IMR-90 (cell line): ENCODE measurements around the gene GNG12. TPM values are rescaled to one million over a fixed set of nuclear protein-coding genes. Genes with fewer than 3 reads are reported as not detected.
A peak's percentile ranks its signal among the peaks of the same experiment; 100 is the strongest.

Experiments
- ATAC-seq: fragments of 200-7000 bp; cut with Tn5 transposase; 2 replicates; pipeline ENCODE4 v1.9.1; 2020; ENCODE audit warnings: low read depth, mild to moderate bottlenecking, moderate library complexity
- BruUV-seq: library from RNA; stranded (reverse); fragments of 400-500 nt; replicated peaks from 2 replicates; lab custom pipeline; 2021; lab: Mats Ljungman, UMichigan
- CTCF ChIA-PET: fragments of 300-600 bp; formaldehyde crosslinking; extraction: SDS; loops from one replicate; lab custom pipeline; 2021; ENCODE audit warnings: antibody characterized with exemption; lab: Yijun Ruan, JAX
- POLR2A ChIA-PET: fragments of 300-600 bp; sonication (Branson Sonifier 250); formaldehyde crosslinking; loops from one replicate; lab custom pipeline; 2022; ENCODE audit warnings: antibody characterized with exemption; ENCODE audit not compliant: unreplicated experiment; lab: Charles Lee
- DNase-seq: peaks from one replicate; pipeline ENCODE4 v3.0.0; 2013
- H2AFZ ChIP-seq: replicated peaks from 2 replicates; pipeline ENCODE3; 2013; ENCODE audit warnings: low read length, mild to moderate bottlenecking; ENCODE audit not compliant: poor library complexity
- H2AK5ac ChIP-seq: 2 replicates; pipeline ENCODE4 v1.6.1; 2013; ENCODE audit warnings: low read depth, low read length, inconsistent platforms
- H2AK9ac ChIP-seq: replicated peaks from 2 replicates; pipeline ENCODE3; 2013; ENCODE audit warnings: mild to moderate bottlenecking, low read depth, low read length, moderate library complexity; ENCODE audit not compliant: poor library complexity
- H2BK120ac ChIP-seq: 2 replicates; pipeline ENCODE4 v1.6.1; 2013; ENCODE audit warnings: low read depth, low read length, inconsistent platforms
- H2BK15ac ChIP-seq: 3 replicates; pipeline ENCODE4 v1.6.1; 2013; ENCODE audit warnings: low read depth, low read length, inconsistent platforms
- H2BK20ac ChIP-seq: 2 replicates; pipeline ENCODE4 v1.6.1; 2013; ENCODE audit warnings: low read depth, mild to moderate bottlenecking, inconsistent platforms, low read length, moderate library complexity
- H2BK5ac ChIP-seq: 2 replicates; pipeline ENCODE4 v1.6.1; 2013; ENCODE audit warnings: mild to moderate bottlenecking, low read depth, low read length, inconsistent platforms; ENCODE audit not compliant: poor library complexity, severe bottlenecking
- H3K14ac ChIP-seq: replicated peaks from 2 replicates; pipeline ENCODE4 v1.6.1; 2013; ENCODE audit warnings: low read depth, low read length, inconsistent platforms
- H3K18ac ChIP-seq: 2 replicates; pipeline ENCODE4 v1.6.1; 2013; ENCODE audit warnings: low read depth, low read length, control low read depth
- H3K23ac ChIP-seq: 2 replicates; pipeline ENCODE4 v1.6.1; 2013; ENCODE audit warnings: low read depth, low read length, inconsistent platforms
- H3K27ac ChIP-seq: 2 replicates; pipeline ENCODE4 v1.5.1; 2013; ENCODE audit warnings: mild to moderate bottlenecking, control low read depth, low read length; ENCODE audit not compliant: insufficient read depth
- H3K27me3 ChIP-seq: 2 replicates; pipeline ENCODE4 v1.6.1; 2013; ENCODE audit warnings: low read length; ENCODE audit not compliant: control insufficient read depth, insufficient read depth
- H3K36me3 ChIP-seq: 2 replicates; pipeline ENCODE4 v1.6.1; 2013; ENCODE audit warnings: low read length, mixed read lengths; ENCODE audit not compliant: control insufficient read depth, insufficient read depth
- H3K4ac ChIP-seq: 2 replicates; pipeline ENCODE4 v1.6.1; 2013; ENCODE audit warnings: low read depth, low read length, inconsistent platforms
- H3K4me1 ChIP-seq: 2 replicates; pipeline ENCODE4 v1.6.1; 2013; ENCODE audit warnings: low read length, mixed read lengths; ENCODE audit not compliant: control insufficient read depth, insufficient read depth
- H3K4me2 ChIP-seq: 2 replicates; pipeline ENCODE4 v1.6.1; 2013; ENCODE audit warnings: low read depth, mild to moderate bottlenecking, control low read depth, low read length, moderate library complexity
- H3K4me3 ChIP-seq: 2 replicates; pipeline ENCODE4 v1.5.1; 2013; ENCODE audit warnings: low read depth, mild to moderate bottlenecking, control low read depth, low read length, moderate library complexity; ENCODE audit not compliant: insufficient read depth
- H3K56ac ChIP-seq: 2 replicates; pipeline ENCODE4 v1.6.1; 2013; ENCODE audit warnings: low read length, inconsistent platforms; ENCODE audit not compliant: insufficient read depth; ENCODE audit errors: extremely low read depth
- H3K79me1 ChIP-seq, 2 experiments: 2 replicates each; pipeline ENCODE4 v1.6.1; 2013; ENCODE audit warnings: low read length in 2 of 2, inconsistent platforms in 1 of 2, low read depth in 1 of 2
- H3K9ac ChIP-seq: 2 replicates; pipeline ENCODE4 v1.6.1; 2013; ENCODE audit warnings: low read depth, low read length, control low read depth
- H3K9me1 ChIP-seq: 2 replicates; pipeline ENCODE4 v1.6.1; 2013; ENCODE audit warnings: low read length, inconsistent platforms; ENCODE audit not compliant: insufficient read depth
- H3K9me3 ChIP-seq: 2 replicates; pipeline ENCODE4 v1.6.1; 2013; ENCODE audit warnings: low read length; ENCODE audit not compliant: control insufficient read depth, insufficient read depth
- H4K20me1 ChIP-seq: 2 replicates; pipeline ENCODE4 v1.6.1; 2013; ENCODE audit warnings: low read length, inconsistent platforms; ENCODE audit not compliant: insufficient read depth
- H4K5ac ChIP-seq: 2 replicates; pipeline ENCODE4 v1.6.1; 2013; ENCODE audit warnings: mild to moderate bottlenecking, low read depth, low read length, control low read depth
- H4K8ac ChIP-seq, 2 experiments: 2 replicates each; pipeline ENCODE4 v1.6.1; 2013; ENCODE audit warnings: low read depth in 2 of 2, low read length in 2 of 2, control low read depth in 1 of 2, inconsistent platforms in 1 of 2
- H4K91ac ChIP-seq: 2 replicates; pipeline ENCODE4 v1.6.1; 2013; ENCODE audit warnings: low read depth, low read length, inconsistent platforms; ENCODE audit not compliant: insufficient read depth
- MAFK ChIP-seq: IDR thresholded peaks from 2 replicates; pipeline ENCODE4 v1.6.1; 2012; ENCODE audit warnings: low read depth, low read length, improper control_type of control experiment
- NFE2L2 ChIP-seq: fragments of 150-350 bp; IDR thresholded peaks from 2 replicates; pipeline ENCODE4 v1.6.1; 2016; ENCODE audit warnings: low read depth, mild to moderate bottlenecking, low read length
- WGBS, 2 experiments: methylation state at CpG; one replicate each; pipeline versions ENCODE4 v1.1.5 to v1.1.7; 2013; ENCODE audit warnings: missing lambda C conversion rate in 2 of 2; ENCODE audit not compliant: insufficient read length in 1 of 2; ENCODE audit errors: extremely low coverage in 2 of 2; 5-methylcytosine and 5-hydroxymethylcytosine counted together
- dilution Hi-C: fragments of 300-500 bp; cut with HindIII; formaldehyde crosslinking; loops from one replicate; pipeline ENCODE4 v1.14.3; 2018; ENCODE audit warnings: low sequenced_read_pairs; ENCODE audit not compliant: unreplicated experiment
- in situ Hi-C: fragments of 300-500 bp; cut with MboI; formaldehyde crosslinking; loops from 3 replicates; pipeline ENCODE4 v1.14.3; 2019; ENCODE audit warnings: low sequenced_read_pairs, inconsistent platforms, mixed read lengths
- intact Hi-C: fragments of 100-400 bp; cut with micrococcal nuclease; formaldehyde crosslinking; loops from 2 replicates; pipeline ENCODE4 v1.10.0; 2022
- polyA plus RNA-seq, 3 experiments: library from polyadenylated mRNA; depleted of rRNA; stranded (reverse); fragments of >200 nt; gene quantifications; 2 replicates each; pipeline ENCODE4 v1.2.3, GENCODE V29; 2012; ENCODE audit warnings: low replicate concordance in 1 of 3
- total RNA-seq: library from RNA; depleted of rRNA; stranded (reverse); fragments of >200 nt; gene quantifications from 2 replicates; pipeline ENCODE4 v1.2.3, GENCODE V29; 2012

The GNG12 gene
- total and polyA plus RNA-seq, 2 of the 4 experiments (the other 2 are of a cell fraction): 92.3 to 132 TPM

DNA sequence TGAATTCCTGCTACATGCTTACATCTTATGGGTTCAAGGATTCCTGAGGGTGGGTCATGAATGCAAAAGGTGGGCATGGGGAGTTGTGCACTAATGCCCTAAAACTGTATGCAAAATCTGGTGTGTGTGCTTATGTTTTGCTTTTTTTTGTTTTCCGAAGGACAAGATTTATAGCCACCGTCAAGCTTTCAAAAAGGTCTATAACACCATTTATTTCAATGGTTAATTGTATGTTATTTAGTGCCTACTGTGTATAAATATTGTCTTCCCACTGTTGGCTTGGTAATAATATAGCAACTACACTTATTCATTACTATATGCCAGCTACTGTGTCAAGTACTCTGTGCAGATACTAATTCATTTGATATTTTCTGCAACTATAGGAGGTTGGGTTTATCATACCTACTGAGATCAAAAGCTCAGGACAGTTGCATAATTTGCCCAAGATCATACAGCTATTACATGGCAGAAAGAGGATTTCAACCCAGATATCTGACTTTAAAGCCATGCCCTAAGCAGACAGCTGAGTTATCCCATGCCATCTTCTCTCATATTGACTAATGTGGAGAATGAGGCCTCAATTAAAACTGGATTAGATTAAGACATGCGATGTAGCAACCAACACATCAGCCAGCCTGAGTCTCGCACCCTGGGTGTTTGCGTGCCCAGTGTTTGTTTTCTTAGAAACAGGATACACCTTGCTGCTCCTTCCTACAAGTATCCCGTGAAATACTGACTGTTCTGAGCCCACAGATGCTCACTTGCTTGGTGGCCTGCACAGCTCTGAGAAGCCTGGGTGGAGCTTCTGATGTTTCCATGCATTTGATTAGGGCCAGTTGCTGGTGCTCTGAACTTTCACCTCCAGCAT lies 113.7 kb downstream of the GNG12 start:
- Histone ChIP-seq H3K9me1 (peaks cover 29% of the 10 kb centered on the region), H4K91ac (no peak overlapping the region), H2AK9ac (no peak overlapping the region), H3K79me1 (peaks cover 50 to 82% of the 10 kb centered on the region in 2 experiments), H2BK20ac (no peak overlapping the region), H2BK15ac (no peak overlapping the region), H4K8ac (no peak overlapping the region), H3K4me2 (no peak overlapping the region), H3K18ac (no peak overlapping the region), H2AFZ (no peak overlapping the region), H3K27ac (no peak overlapping the region), H3K36me3 (peaks cover 3% of the 10 kb centered on the region; the same call in 1 of the 2 replicates), H4K5ac (no peak overlapping the region), H2BK120ac (no peak overlapping the region), H3K23ac (no peak overlapping the region), H4K20me1 (peaks cover 21% of the 10 kb centered on the region; the same call in 1 of the 2 replicates), H3K9ac (no peak overlapping the region), H3K14ac (0 out of 2 replicates have a peak overlapping the region, but pooled peaks have one; percentile 16), H3K4me1 (peaks cover 17% of the 10 kb centered on the region), H3K9me3 (no peaks in the 10 kb centered on the region), H3K4me3 (no peak overlapping the region), H3K56ac (no peak overlapping the region), H2BK5ac (no peak overlapping the region), H3K4ac (no peak overlapping the region), H2AK5ac (no peak overlapping the region), H3K27me3 (no peaks in the 10 kb centered on the region)
- dilution Hi-C loops: no loop called here
- no TSS peak for BruUV-seq
- WGBS, 2 experiments: 80% methylated on average over 1 of the region's 6 CpGs; no CpG with 5 or more reads in 1 of the 2 experiments
- in situ Hi-C loops: no loop called here
- intact Hi-C loops: no loop called here
- DNase-seq: no peak
- ATAC-seq: no peak
- ChIA-PET POLR2A (no interaction called here), CTCF (interaction anchor here (0.6 kb wide), 1 partner anchor 193 kb away, joined by 3 read pairs; no protein-coding TSS in a partner anchor)
- no peak for TF ChIP-seq NFE2L2
- TF ChIP-seq MAFK: no peak
